Astrocyte (in vitro differentiated cells and primary cell): ENCODE measurements around the gene MBD5.

Source experiments
- CTCF ChIP-seq: IDR thresholded peaks from 2 replicates; pipeline ENCODE4 v1.5.1; 2011; ENCODE audit warnings: low read depth, mild to moderate bottlenecking, inconsistent platforms, low read length, moderate library complexity; ENCODE audit not compliant: insufficient read depth
- EZH2 ChIP-seq: IDR thresholded peaks from 2 replicates; pipeline ENCODE4 v1.6.1; 2012; ENCODE audit warnings: mild to moderate bottlenecking, low read length, inconsistent platforms; ENCODE audit not compliant: insufficient read depth

- TF ChIP-seq CTCF = no peak
- no peak for TF ChIP-seq EZH2
Measured at GRCh38 chr2:148475626-148476025, 454.7 kb downstream of the MBD5 start.
